Measurements from ENCODE around the gene RFX8. TPM values are rescaled to one million over a fixed set of nuclear protein-coding genes. Genes with fewer than 3 reads are reported as not detected.

The RFX8 gene
- polyA plus RNA-seq, 2 of the 4 experiments (the other 2 are of a cell fraction) = not detected

- TF ChIP-seq ELK1 (IDR thresholded peaks at IDR 0.05; ENCODE audit: low read depth, low read length) (no peak), EHF (CRISPR knock-in tag; IDR thresholded peaks at IDR 0.05) (no peak), RFX5 (IDR thresholded peaks at IDR 0.05) (no peak)
These were observed 103.3 kb downstream of the RFX8 start (continued) for GRCh38 chr2:101371636-101372035.

GRCh38 chr2:101369100-101369499, 105.8 kb downstream of the RFX8 start:
- no peak for ATAC-seq
- 82% methylated on average over 4 of the region's 4 CpGs for WGBS (ENCODE audit: missing lambda C conversion rate)

GRCh38 chr2:101368376-101368775, 106.5 kb downstream of the RFX8 start:
- H3K4me2 ChIP-seq = no peak overlapping the region
- ATAC-seq = no peak
- DNase-seq (ENCODE audit: low read depth in 1 of 2, low spot score in 1 of 2) = no peak
- no peaks in the 10 kb centered on the region for H3K9me3 ChIP-seq
- ChIA-PET CTCF (interaction anchor here (1.5 kb wide), 1 partner anchor 18 kb away, joined by 3 read pairs; no protein-coding TSS in a partner anchor), POLR2A (no interaction called here)
- WGBS (ENCODE audit: missing lambda C conversion rate) = 76% methylated on average over 5 of the region's 5 CpGs
- no peak for FAIRE-seq
- H3K4me3 ChIP-seq = no peak overlapping the region
- TF ChIP-seq FOSB (CRISPR knock-in tag; IDR thresholded peaks at IDR 0.05) (no peak), ZFP36 (IDR thresholded peaks at IDR 0.05; ENCODE audit: borderline replicate concordance, partially characterized antibody) (no peak), NFE2L2 (conservative IDR thresholded peaks at IDR 0.05; ENCODE audit: low read length) (no peak), CHD4 (IDR thresholded peaks at IDR 0.05; ENCODE audit: borderline replicate concordance) (no peak), PHF8 (IDR thresholded peaks at IDR 0.05; ENCODE audit: borderline replicate concordance, low read depth) (no peak), JUNB (IDR thresholded peaks at IDR 0.05) (no peak), EHF (CRISPR knock-in tag; IDR thresholded peaks at IDR 0.05) (no peak), FOSL2 (IDR thresholded peaks at IDR 0.05) (no peak), FOSL2 (CRISPR knock-in tag; IDR thresholded peaks at IDR 0.05) (no peak), SREBF2 (IDR thresholded peaks at IDR 0.05) (no peak), HOXB13 (CRISPR knock-in tag; IDR thresholded peaks at IDR 0.05; ENCODE audit: low read depth) (no peak), ZC3H11A (IDR thresholded peaks at IDR 0.05) (no peak), CEBPB (IDR thresholded peaks at IDR 0.05) (no peak), JUN (IDR thresholded peaks at IDR 0.05) (no peak), NPAS2 (CRISPR knock-in tag; IDR thresholded peaks at IDR 0.05; ENCODE audit: borderline replicate concordance) (no peak), HEYL (CRISPR knock-in tag; IDR thresholded peaks at IDR 0.05) (no peak), TP53 (CRISPR knock-in tag; IDR thresholded peaks at IDR 0.05) (no peak), ZSCAN20 (CRISPR knock-in tag; IDR thresholded peaks at IDR 0.05) (no peak)
- TF ChIP-seq, protein P1, sequence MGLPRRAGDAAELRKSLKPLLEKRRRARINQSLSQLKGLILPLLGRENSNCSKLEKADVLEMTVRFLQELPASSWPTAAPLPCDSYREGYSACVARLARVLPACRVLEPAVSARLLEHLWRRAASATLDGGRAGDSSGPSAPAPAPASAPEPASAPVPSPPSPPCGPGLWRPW (IDR thresholded peaks at IDR 0.05) = no peak
- TF ChIP-seq, protein P2, sequence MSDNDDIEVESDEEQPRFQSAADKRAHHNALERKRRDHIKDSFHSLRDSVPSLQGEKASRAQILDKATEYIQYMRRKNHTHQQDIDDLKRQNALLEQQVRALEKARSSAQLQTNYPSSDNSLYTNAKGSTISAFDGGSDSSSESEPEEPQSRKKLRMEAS (IDR thresholded peaks at IDR 0.05) = no peak
- TF ChIP-seq, protein P3, sequence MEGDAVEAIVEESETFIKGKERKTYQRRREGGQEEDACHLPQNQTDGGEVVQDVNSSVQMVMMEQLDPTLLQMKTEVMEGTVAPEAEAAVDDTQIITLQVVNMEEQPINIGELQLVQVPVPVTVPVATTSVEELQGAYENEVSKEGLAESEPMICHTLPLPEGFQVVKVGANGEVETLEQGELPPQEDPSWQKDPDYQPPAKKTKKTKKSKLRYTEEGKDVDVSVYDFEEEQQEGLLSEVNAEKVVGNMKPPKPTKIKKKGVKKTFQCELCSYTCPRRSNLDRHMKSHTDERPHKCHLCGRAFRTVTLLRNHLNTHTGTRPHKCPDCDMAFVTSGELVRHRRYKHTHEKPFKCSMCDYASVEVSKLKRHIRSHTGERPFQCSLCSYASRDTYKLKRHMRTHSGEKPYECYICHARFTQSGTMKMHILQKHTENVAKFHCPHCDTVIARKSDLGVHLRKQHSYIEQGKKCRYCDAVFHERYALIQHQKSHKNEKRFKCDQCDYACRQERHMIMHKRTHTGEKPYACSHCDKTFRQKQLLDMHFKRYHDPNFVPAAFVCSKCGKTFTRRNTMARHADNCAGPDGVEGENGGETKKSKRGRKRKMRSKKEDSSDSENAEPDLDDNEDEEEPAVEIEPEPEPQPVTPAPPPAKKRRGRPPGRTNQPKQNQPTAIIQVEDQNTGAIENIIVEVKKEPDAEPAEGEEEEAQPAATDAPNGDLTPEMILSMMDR (IDR thresholded peaks at IDR 0.05) = no peak
- H3K27ac ChIP-seq = no peak overlapping the region
- H3K4me1 ChIP-seq = no peaks in the 10 kb centered on the region

More at GRCh38 chr2:101369100-101369499, 105.8 kb downstream of the RFX8 start:
- Histone ChIP-seq H3K9me3 (no peaks in the 10 kb centered on the region), H3K4me1 (no peaks in the 10 kb centered on the region), H3K4me2 (no peak overlapping the region), H3K27ac (no peak overlapping the region), H3K4me3 (no peak overlapping the region)
- DNase-seq (ENCODE audit: low read depth in 1 of 2, low spot score in 1 of 2) (no peak), FAIRE-seq (no peak)
- CTCF ChIA-PET = interaction anchor here (0.6 to 1.5 kb wide), 4 partner anchors 12 to 27 kb away, joined by 3 to 4 read pairs (median 3); partner anchors contain the start of gene CREG2
- no peak for TF ChIP-seq NR3C1 (IDR thresholded peaks at IDR 0.05)
- TF ChIP-seq ELK1 (IDR thresholded peaks at IDR 0.05; ENCODE audit: low read depth, low read length) = no peak
- no peak for TF ChIP-seq EP300 (IDR thresholded peaks at IDR 0.05)
- POLR2A ChIA-PET = no interaction called here
